GM21786 (cell line): ENCODE measurements around the gene NDUFA5.
A peak's percentile ranks its signal among the peaks of the same experiment; 100 is the strongest.
"Not testable (repeated sequence)": the region's sequence is repeated elsewhere in the genome, so short reads cannot be mapped to it uniquely, and the experiment has no call there.

Experiments used
- ATAC-seq: cut with Tn5 transposase; IDR thresholded peaks from one replicate; pipeline ENCODE4 v1.9.1; 2021; ENCODE audit not compliant: unreplicated experiment

Gene NDUFA5

GRCh38 chr7:123526533-123526932, 31.1 kb downstream of the NDUFA5 start:
- not testable (repeated sequence) for ATAC-seq

DNA sequence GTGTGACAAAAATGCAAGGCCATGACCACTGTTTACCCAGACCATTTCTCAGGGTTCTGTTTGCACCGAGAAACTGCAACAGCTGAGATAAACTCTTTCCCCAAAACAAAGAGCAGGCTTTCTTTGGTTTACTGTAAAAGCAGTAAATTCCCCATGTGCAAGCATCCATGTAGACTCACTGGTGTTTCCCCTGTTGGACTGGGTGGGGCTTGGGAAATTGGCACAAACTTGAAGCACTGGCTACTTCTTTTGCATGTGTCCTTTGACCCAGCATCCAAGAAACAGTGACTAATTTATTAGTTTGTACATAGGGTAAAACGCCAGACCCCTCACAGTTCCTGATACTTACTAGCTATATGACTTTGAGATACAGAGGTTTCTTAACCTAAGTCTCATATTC, 35.6 kb downstream of the NDUFA5 start:
- ATAC-seq = no peak

DNA sequence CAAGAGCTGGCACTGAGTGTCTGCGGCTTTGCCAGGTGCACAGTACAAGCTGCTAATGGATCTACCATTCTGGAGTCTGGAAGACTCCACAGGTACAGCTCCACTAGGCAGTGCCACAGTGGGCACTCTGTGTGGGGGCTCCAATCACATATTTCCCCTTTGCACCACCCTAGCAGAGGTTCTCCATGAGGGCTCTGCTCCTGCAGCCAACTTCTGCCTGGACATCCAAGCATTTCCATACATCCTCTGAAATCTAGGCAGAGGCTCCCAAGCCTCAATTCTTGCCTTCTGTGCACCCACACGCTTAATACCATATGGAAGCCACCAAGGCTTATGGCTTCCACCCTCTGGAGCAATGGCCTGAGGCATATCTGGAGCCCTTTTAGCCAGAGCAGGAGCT, 52.4 kb downstream of the NDUFA5 start:
- ATAC-seq = no peak

DNA sequence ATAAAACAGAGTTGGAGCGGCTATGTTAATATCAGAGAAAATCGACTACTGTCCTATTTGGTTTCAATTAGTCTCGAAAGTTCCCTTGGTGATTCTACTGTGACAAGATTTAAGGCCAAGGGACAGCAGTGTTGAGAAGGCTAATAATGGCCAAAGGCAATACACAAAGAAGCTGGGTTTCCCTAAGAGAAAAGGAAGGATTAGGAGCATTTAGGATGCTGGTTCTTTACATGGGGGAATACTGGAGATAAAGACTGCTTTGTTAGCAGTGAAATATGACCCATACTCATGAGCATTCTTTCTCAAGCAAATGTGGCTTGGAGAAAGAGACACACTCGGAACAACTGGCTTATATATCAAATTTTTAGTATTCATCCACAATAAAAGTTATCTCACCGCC, 55.4 kb downstream of the NDUFA5 start:
- ATAC-seq = no peak

DNA sequence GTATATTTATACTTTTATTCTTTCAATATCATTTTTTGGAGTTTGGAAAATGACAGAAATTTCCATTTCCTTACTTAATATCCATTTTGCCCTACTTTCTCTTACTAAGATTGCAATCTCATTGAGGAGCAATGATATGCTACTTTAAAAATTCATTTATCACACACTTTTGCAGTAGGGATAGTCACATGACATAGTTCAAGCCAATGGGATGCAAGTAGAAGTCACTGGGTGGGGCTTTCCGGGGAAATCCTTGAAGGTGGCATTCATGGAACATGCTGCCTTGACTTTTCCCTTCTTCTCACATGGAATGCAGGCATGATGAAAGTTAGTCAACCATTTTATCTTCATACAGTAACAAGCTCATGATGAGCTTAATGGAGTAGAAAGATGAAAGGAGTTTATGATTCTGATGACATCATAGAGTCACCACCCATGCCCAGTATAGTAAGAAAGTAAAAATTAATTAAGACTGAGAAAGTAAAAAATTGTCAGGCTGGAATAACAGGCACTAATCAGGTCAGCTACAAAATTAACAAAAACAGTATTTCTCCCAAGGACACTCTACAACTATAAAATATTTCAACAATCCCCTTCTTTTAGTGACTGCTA, 56.6 kb downstream of the NDUFA5 start:
- no peak for ATAC-seq

DNA sequence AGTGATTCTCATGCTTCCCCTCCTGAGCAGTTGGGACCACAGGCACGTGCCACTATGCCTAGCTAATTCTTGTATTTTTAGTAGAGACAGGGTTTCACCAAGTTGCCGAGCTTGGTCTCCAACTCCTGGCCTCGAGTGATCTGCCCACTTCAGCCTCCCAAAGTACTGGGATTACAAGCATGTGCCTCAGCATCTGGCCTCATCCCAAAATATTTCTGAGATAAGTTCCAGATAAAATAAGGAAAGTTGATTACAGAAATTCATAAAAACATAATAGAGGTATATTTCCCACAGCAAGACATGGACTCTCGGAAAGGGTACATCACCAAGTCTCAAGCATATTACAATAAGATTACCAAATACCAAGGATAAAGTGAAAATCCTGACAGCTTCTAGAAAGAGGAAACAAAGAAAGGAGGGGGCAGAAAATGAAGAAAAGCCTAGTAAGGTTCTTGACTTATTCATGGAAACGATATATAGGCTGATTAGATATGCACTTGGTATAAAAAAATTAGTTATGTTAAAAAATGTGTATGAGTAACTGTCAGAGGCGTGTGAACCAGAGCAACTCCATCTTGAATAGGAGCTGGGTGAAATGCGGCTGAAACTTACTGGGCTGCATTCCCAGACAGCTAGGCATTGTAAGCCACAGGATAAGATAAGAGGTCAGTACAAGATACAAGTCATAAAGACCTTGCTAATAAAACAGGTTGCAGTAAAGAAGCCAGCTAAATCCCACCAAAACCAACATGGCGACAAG, 58.2 kb downstream of the NDUFA5 start:
- no peak for ATAC-seq

DNA sequence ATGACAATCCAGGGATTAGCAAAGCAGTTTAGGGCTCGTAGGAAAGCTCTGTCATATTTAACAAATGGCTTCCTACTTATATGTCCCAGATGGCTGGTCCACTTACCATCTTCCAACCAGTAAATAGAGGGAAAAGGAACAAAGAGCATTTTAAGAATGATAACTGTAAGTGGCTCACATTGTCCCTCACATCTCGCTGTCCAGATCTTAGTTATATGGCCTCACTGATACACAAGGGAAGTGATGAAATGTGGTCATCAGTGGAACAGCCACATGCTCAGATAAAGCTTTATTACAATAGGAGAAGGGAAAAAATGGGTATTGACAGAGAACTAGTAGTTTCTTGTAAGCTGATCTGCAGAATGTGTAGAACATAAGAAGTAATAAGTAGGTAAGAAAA, 59.0 kb downstream of the NDUFA5 start:
- no peak for ATAC-seq

GRCh38 chr7:123498031-123498430, 59.6 kb downstream of the NDUFA5 start:
- no peak for ATAC-seq

DNA sequence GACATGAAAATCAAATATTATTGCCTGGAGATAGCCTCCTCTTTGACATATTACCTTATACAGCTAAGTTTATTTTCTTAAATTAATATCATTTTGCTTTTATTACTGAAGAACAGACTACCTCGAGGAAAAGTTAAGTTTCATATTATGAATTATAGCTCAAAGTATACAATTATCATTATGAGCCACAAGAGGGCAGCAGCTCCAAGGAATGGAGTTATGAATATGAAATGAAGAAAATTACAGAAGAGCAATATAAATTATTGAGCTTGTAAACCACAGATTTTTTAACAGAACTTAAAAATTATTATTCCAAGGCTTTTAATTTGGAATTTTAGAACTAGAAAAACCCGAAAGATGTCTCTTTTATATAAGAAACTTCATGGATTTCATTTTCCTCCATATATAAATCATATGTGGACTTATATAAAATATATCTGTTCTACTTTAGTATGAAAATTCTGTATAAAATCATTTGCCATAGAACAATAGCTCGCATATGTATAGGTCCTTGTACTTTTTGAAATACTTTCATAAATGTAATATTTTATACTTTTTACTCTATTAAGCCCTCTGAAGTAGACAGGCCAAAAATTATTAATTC, 63.3 kb downstream of the NDUFA5 start:
- ATAC-seq = peak; percentile 67

GRCh38 chr7:123492485-123492884, 65.1 kb downstream of the NDUFA5 start:
- ATAC-seq = peak; percentile 71
